ENCODE measurements around the gene DOCK4. TPM values are rescaled to one million over a fixed set of nuclear protein-coding genes. Genes with fewer than 3 reads are reported as not detected.

DOCK4 gene
- total and polyA plus RNA-seq, 2 of the 8 experiments (the other 6 are each of a cell fraction or from before 2014, with no cell fraction given): 5.1 to 23.6 TPM

GRCh38 chr7:111697771-111698170 lies 508.4 kb downstream of the DOCK4 start (continued):
- no peak for TF ChIP-seq NRF1 (IDR thresholded peaks at IDR 0.05; ENCODE audit: low read depth, low read length)

DNA sequence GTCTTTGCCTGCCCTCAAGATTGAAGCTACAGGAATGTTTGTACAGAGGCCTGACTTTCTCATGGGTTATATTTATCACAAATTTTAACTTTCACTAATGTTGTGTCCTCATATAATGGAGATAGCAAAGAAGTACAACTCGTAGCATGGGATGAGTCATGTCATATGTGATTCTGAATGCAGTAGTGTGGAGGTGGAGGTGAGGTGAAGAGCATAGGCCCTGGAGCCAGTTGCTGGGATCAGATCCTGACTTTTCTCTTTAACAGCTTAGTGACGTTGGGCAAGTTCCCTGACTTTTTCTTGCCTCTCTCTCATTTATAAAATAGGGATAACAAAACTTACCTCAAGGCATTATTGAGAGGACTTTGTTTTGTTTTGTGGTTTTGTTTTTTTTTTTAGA lies 511.8 kb downstream of the DOCK4 start:
- no peak overlapping the region for H3K27ac ChIP-seq (ENCODE audit: low read depth, low read length)
- H3K79me1 ChIP-seq (ENCODE audit: low read depth, low read length): no peaks in the 10 kb centered on the region
- H3K4me1 ChIP-seq (replicated peaks in 1 of 4; ENCODE audit: control insufficient read depth in 3 of 4, insufficient read depth in 4 of 4, low read length in 3 of 4): no peaks in the 10 kb centered on the region
- no peak overlapping the region for H3K14ac ChIP-seq (ENCODE audit: insufficient read length)
- no peak overlapping the region for H2BK120ac ChIP-seq (replicated peaks; ENCODE audit: low read depth, low read length)
- H3K56ac ChIP-seq (replicated peaks; ENCODE audit: insufficient read length, low read depth, low read length): no peak overlapping the region
- H2BK5ac ChIP-seq (ENCODE audit: low read depth, low read length): no peak overlapping the region
- WGBS, 2 experiments (ENCODE audit: extremely low coverage in 1 of 2, insufficient coverage in 1 of 2, insufficient read length in 1 of 2, insufficient replicate concordance in 2 of 2, low coverage in 1 of 2, low lambda C conversion rate in 2 of 2, missing lambda C conversion rate in 1 of 2): 86% methylated on average over 2 of the region's 2 CpGs; no CpG with 5 or more reads in 1 of the 2 experiments
- H2BK15ac ChIP-seq (ENCODE audit: low read length): no peak overlapping the region
- H3K18ac ChIP-seq (ENCODE audit: extremely low read depth, low read length): no peak overlapping the region
- no peaks in the 10 kb centered on the region for H3K27me3 ChIP-seq (replicated peaks in 1 of 4; ENCODE audit: control insufficient read depth in 3 of 4, extremely low read depth in 1 of 4, insufficient read depth in 3 of 4, low read length in 3 of 4)
- no peaks in the 10 kb centered on the region for H3K36me3 ChIP-seq (ENCODE audit: control insufficient read depth in 2 of 4, insufficient read depth in 4 of 4, low read length in 3 of 4)
- DNase-seq (ENCODE audit: low read depth in 1 of 2, low spot score in 2 of 2): no peak
- H3K9ac ChIP-seq (replicated peaks in 1 of 4; ENCODE audit: extremely low read depth in 1 of 4, low read depth in 3 of 4, low read length in 3 of 4): no peak overlapping the region
- H4K5ac ChIP-seq (ENCODE audit: insufficient read length, low read depth, low read length): no peak overlapping the region
- no peak for TF ChIP-seq SIN3A (conservative IDR thresholded peaks at IDR 0.05 in 1 of 2, IDR thresholded peaks at IDR 0.05 in 1 of 2; ENCODE audit: low read depth in 1 of 2, low read length in 2 of 2)
- H4K91ac ChIP-seq (replicated peaks; ENCODE audit: insufficient read length, low read length): no peak overlapping the region
- no peak overlapping the region for H4K8ac ChIP-seq (ENCODE audit: extremely low read depth, insufficient read depth, low read length)
- no peak overlapping the region for H2BK20ac ChIP-seq (ENCODE audit: low read length)
- H2BK12ac ChIP-seq (ENCODE audit: low read depth, low read length): no peak overlapping the region
- H3K4me3 ChIP-seq (ENCODE audit: extremely low read depth in 1 of 4, insufficient read depth in 2 of 4, low read depth in 3 of 4, low read length in 4 of 4): no peak overlapping the region
- no peak overlapping the region for H3K23ac ChIP-seq (ENCODE audit: insufficient read length)
- no peak overlapping the region for H2AFZ ChIP-seq (ENCODE audit: low read length)
- no peak overlapping the region for H2AK5ac ChIP-seq (ENCODE audit: low read depth, low read length)
- no peak for FAIRE-seq
- no peak overlapping the region for H3K4ac ChIP-seq (replicated peaks; ENCODE audit: insufficient read length, low read depth, low read length)
- no peaks in the 10 kb centered on the region for H3K9me3 ChIP-seq (ENCODE audit: insufficient read depth in 2 of 2, low read depth in 1 of 2, low read length in 1 of 2)
- H4K20me1 ChIP-seq (replicated peaks in 1 of 2; ENCODE audit: control insufficient read depth in 1 of 2, insufficient read depth in 2 of 2, low read length in 2 of 2): no peaks in the 10 kb centered on the region
- ChIA-PET POLR2A (ENCODE audit: partially characterized antibody) (no interaction called here), CTCF (ENCODE audit: partially characterized antibody) (no interaction called here)
- H3K23me2 ChIP-seq (ENCODE audit: low read depth, low read length): no peaks in the 10 kb centered on the region
- no peaks in the 10 kb centered on the region for H3K79me2 ChIP-seq (ENCODE audit: control insufficient read depth in 1 of 2, insufficient read depth in 2 of 2, low read length in 2 of 2)
- H3K4me2 ChIP-seq (ENCODE audit: insufficient read depth in 1 of 2, low read depth in 2 of 2, low read length in 2 of 2): no peak overlapping the region

Data from H1 (cell line).